K562 (cell line): Measurements from ENCODE around the gene MAGI1. TPM values are rescaled to one million over a fixed set of nuclear protein-coding genes. Genes with fewer than 3 reads are reported as not detected.

Experiments
- ATAC-seq: fragments of 200-7000 bp; cut with Tn5 transposase; 3 replicates; pipeline ENCODE4 v1.9.1; 2020; ENCODE audit warnings: moderate library complexity
- BruUV-seq: library from RNA; stranded (reverse); fragments of 400-500 nt; replicated peaks from 2 replicates; lab custom pipeline; 2021; lab: Mats Ljungman, UMichigan
- CTCF ChIA-PET: fragments of 300-600 bp; formaldehyde crosslinking; extraction: SDS; loops from one replicate; lab custom pipeline; 2021; ENCODE audit warnings: low intra/inter-chr PET ratio; lab: Yijun Ruan, JAX
- POLR2A ChIA-PET: fragments of 300-600, 350-650 bp; sonication (Branson Sonifier 250); formaldehyde crosslinking; extraction: SDS; loops from one replicate; lab custom pipeline; 2021; ENCODE audit warnings: antibody characterized with exemption, inconsistent platforms; lab: Yijun Ruan, JAX
- DNase-seq, 4 experiments: peaks; one replicate each; pipeline versions ENCODE4 v3.0.0 to v3.0.0-alpha.2; 2011 to 2018; ENCODE audit warnings: low spot score in 3 of 4, mixed read lengths in 3 of 4; ENCODE audit errors: extremely low read depth in 1 of 4
- FAIRE-seq: peaks from 2 replicates; lab custom pipeline; 2011; peaks lifted over from hg19 to GRCh38; lab: Jason Lieb, UNC
- H2AFZ ChIP-seq: 2 replicates; pipeline ENCODE4 v1.6.0; 2011; ENCODE audit warnings: low read depth, low read length, control low read depth, inconsistent platforms
- H3K27ac ChIP-seq: fragments of 200-600 bp; 3 replicates; pipeline ENCODE4 v1.8.0; 2011; ENCODE audit warnings: low read depth, mild to moderate bottlenecking, control low read depth, inconsistent platforms, low read length, moderate library complexity, mixed read lengths; ENCODE audit errors: extremely low read depth
- H3K27me3 ChIP-seq, 2 experiments: fragments of 300-600 bp in 1 of 2; 2 replicates in 1 of 2; 3 replicates in 1 of 2; pipeline versions ENCODE4 v1.6.0 to v1.8.0; 2011; ENCODE audit warnings: inconsistent platforms in 2 of 2, low read length in 2 of 2, mild to moderate bottlenecking in 1 of 2, mixed read lengths in 1 of 2, moderate library complexity in 1 of 2; ENCODE audit not compliant: control insufficient read depth in 2 of 2, insufficient read depth in 2 of 2
- H3K36me3 ChIP-seq: fragments of 300-600 bp; 3 replicates; pipeline ENCODE4 v1.8.0; 2011; ENCODE audit warnings: mild to moderate bottlenecking, low read length, inconsistent platforms; ENCODE audit not compliant: control insufficient read depth, insufficient read depth
- H3K4me1 ChIP-seq, 2 experiments: fragments of 200-600 bp in 1 of 2; replicated peaks in 1 of 2; 2 replicates in 1 of 2; 3 replicates in 1 of 2; pipeline versions ENCODE4 v1.5.1 to v1.8.0; 2011; ENCODE audit warnings: inconsistent platforms in 2 of 2, low read length in 2 of 2, mild to moderate bottlenecking in 1 of 2, mixed read lengths in 1 of 2, moderate library complexity in 1 of 2; ENCODE audit not compliant: control insufficient read depth in 2 of 2, insufficient read depth in 2 of 2
- H3K4me2 ChIP-seq: 2 replicates; pipeline ENCODE4 v1.6.1; 2011; ENCODE audit warnings: low read length, control low read depth, inconsistent platforms, mixed read lengths; ENCODE audit not compliant: insufficient read depth
- H3K4me3 ChIP-seq: fragments of 200-600 bp; sonication (generic), shearing (Covaris generic); 2 replicates; pipeline ENCODE4 v1.5.1; 2016; ENCODE audit warnings: control low read depth, inconsistent platforms
- H3K79me2 ChIP-seq: fragments of 200-600 bp; 3 replicates; pipeline ENCODE4 v1.8.0; 2011; ENCODE audit warnings: low read length, inconsistent platforms; ENCODE audit not compliant: control insufficient read depth, insufficient read depth
- H3K9ac ChIP-seq, 2 experiments: 2 replicates each; pipeline versions ENCODE4 v1.6.0 to v1.6.1; 2011; ENCODE audit warnings: low read depth in 2 of 2, low read length in 2 of 2, control low read depth in 1 of 2, inconsistent platforms in 1 of 2, mild to moderate bottlenecking in 1 of 2, mixed read lengths in 1 of 2; ENCODE audit not compliant: insufficient read depth in 1 of 2
- H3K9me1 ChIP-seq: one replicate; pipeline ENCODE4 v1.6.0; 2011; ENCODE audit warnings: inconsistent platforms, mild to moderate bottlenecking, low read length, moderate library complexity; ENCODE audit not compliant: control insufficient read depth, insufficient read depth
- H3K9me3 ChIP-seq: replicated peaks from 2 replicates; pipeline ENCODE4 v1.5.1; 2011; ENCODE audit warnings: low read depth, low read length, inconsistent platforms; ENCODE audit not compliant: control insufficient read depth, insufficient read depth
- H4K20me1 ChIP-seq: replicated peaks from 2 replicates; pipeline ENCODE4 v1.6.1; 2011; ENCODE audit warnings: low read length, inconsistent platforms, mixed read lengths; ENCODE audit not compliant: control insufficient read depth, insufficient read depth
- BRCA1 ChIP-seq, 2 experiments: fragments of 450-650 bp in 1 of 2; sonication (generic) in 1 of 2; formaldehyde crosslinking in 1 of 2; IDR thresholded peaks; 2 replicates each; pipeline versions ENCODE4 v1.5.0 to v1.6.1; 2017 to 2020; ENCODE audit warnings: mild to moderate bottlenecking in 1 of 2, missing genetic modification reagents in 1 of 2
- BRD4 ChIP-seq: fragments of 200-600 bp; sonication (generic); IDR thresholded peaks from 2 replicates; pipeline ENCODE4 v1.6.1; 2017; ENCODE audit warnings: inconsistent platforms
- CBFA2T3 ChIP-seq: fragments of 450-650 bp; IDR thresholded peaks from 2 replicates; pipeline ENCODE4 v1.6.1; 2017
- GATAD2A ChIP-seq: fragments of 450-650 bp; IDR thresholded peaks from 2 replicates; pipeline ENCODE4 v1.6.1; 2017
- HIVEP1 ChIP-seq: fragments of 250-450 bp; sonication (Bioruptor Pico); IDR thresholded peaks from 2 replicates; pipeline ENCODE4 v1.4.0; 2020; ENCODE audit warnings: mild to moderate bottlenecking
- MCM7 ChIP-seq, 2 experiments: fragments of 450-650 bp; IDR thresholded peaks; 2 replicates each; pipeline ENCODE4 v1.6.1; 2016 to 2018
- MYNN ChIP-seq, 2 experiments: sonication (generic); formaldehyde crosslinking in 1 of 2; IDR thresholded peaks; 2 replicates each; pipeline versions ENCODE4 v1.5.0 to v1.6.1; 2016 to 2020; ENCODE audit warnings: antibody characterized with exemption in 1 of 2, missing genetic modification reagents in 1 of 2
- NONO ChIP-seq, 2 experiments: fragments of 200-400 bp in 1 of 2; fragments of 450-650 bp in 1 of 2; formaldehyde crosslinking in 1 of 2; IDR thresholded peaks; 2 replicates each; pipeline ENCODE4 v1.6.1; 2017; ENCODE audit warnings: low read depth in 2 of 2, mild to moderate bottlenecking in 2 of 2, moderate library complexity in 2 of 2, low read length in 1 of 2
- PHF21A ChIP-seq: fragments of 450-650 bp; IDR thresholded peaks from 2 replicates; pipeline ENCODE4 v1.6.1; 2017; ENCODE audit warnings: low read depth, borderline replicate concordance
- RAD21 ChIP-seq, 2 experiments: fragments of 250-450 bp in 1 of 2; fragments of 450-650 bp in 1 of 2; sonication (Bioruptor Pico) in 1 of 2; formaldehyde crosslinking in 1 of 2; IDR thresholded peaks in 1 of 2; conservative IDR thresholded peaks in 1 of 2; 2 replicates each; pipeline versions ENCODE4 v1.4.0 to v1.8.0; 2020 to 2022; ENCODE audit warnings: mild to moderate bottlenecking in 2 of 2, moderate library complexity in 1 of 2
- SMARCE1 ChIP-seq: fragments of 450-650 bp; IDR thresholded peaks from 2 replicates; pipeline ENCODE4 v1.7.1; 2016; ENCODE audit warnings: mild to moderate bottlenecking
- ZBTB7A ChIP-seq: IDR thresholded peaks from 2 replicates; pipeline ENCODE4 v1.6.1; 2011; ENCODE audit warnings: low read depth, mild to moderate bottlenecking, low read length, moderate library complexity, borderline replicate concordance; ENCODE audit not compliant: control insufficient read depth
- ZKSCAN3 ChIP-seq: fragments of 250-450 bp; sonication (Bioruptor Pico); IDR thresholded peaks from 2 replicates; pipeline ENCODE4 v1.4.0; 2020
- ZNF277 ChIP-seq: fragments of 250-450 bp; sonication (Bioruptor Pico); IDR thresholded peaks from 2 replicates; pipeline ENCODE4 v1.8.0; 2022; ENCODE audit warnings: inconsistent platforms, mild to moderate bottlenecking, moderate library complexity, borderline replicate concordance
- WGBS: fragments of 100-300 bp; shearing (Covaris generic); methylation state at CpG from one replicate; pipeline ENCODE4 v1.1.6; 2016; ENCODE audit warnings: low coverage, mixed read lengths; ENCODE audit not compliant: insufficient coverage; ENCODE audit errors: missing lambda C conversion rate; 5-methylcytosine and 5-hydroxymethylcytosine counted together
- in situ Hi-C: fragments of 300-500 bp; cut with MboI; formaldehyde crosslinking; loops from 4 replicates; pipeline ENCODE4 v1.15.0; 2018; ENCODE audit warnings: inconsistent platforms, mixed read lengths
- intact Hi-C: fragments of 100-400 bp; cut with micrococcal nuclease; formaldehyde crosslinking; loops from 2 replicates; pipeline ENCODE4 v1.14.2; 2022
- polyA plus RNA-seq, 8 experiments: library from polyadenylated mRNA; depleted of rRNA in 4 of 8; stranded (reverse) in 5 of 8; unstranded in 3 of 8; fragments of >200 nt; fragmentation: Nextera tagmentation in 2 of 8; fragmentation: Illumina TruSeq in 1 of 8; extraction: Ambion mirVana in 2 of 8; extraction: Trizol in 1 of 8; gene quantifications; 2 replicates each; pipeline versions ENCODE4 v1.2.1 to v1.2.3, GENCODE V29; 2011 to 2014; ENCODE audit warnings: inconsistent platforms in 1 of 8, missing spikeins in 1 of 8
- total RNA-seq, 7 experiments: library from RNA; depleted of rRNA in 6 of 7; stranded (reverse); fragments of >200 nt in 6 of 7; fragmentation: Illumina TruSeq in 2 of 7; extraction: Trizol in 2 of 7; gene quantifications; 2 replicates each; pipeline versions ENCODE4 v1.2.1 to v1.2.3, GENCODE V29; 2011 to 2021; ENCODE audit warnings: low replicate concordance in 1 of 7
- TF ChIP-seq, protein P1 (sequence below): fragments of 250-450 bp; sonication (Bioruptor Pico); IDR thresholded peaks from 2 replicates; pipeline ENCODE4 v1.8.0; 2021; ENCODE audit warnings: moderate library complexity, mild to moderate bottlenecking, inconsistent platforms
- TF ChIP-seq, protein P2 (sequence below): fragments of 250-450 bp; sonication (Bioruptor Pico); IDR thresholded peaks from 2 replicates; pipeline ENCODE4 v1.4.0; 2020; ENCODE audit warnings: mild to moderate bottlenecking, moderate library complexity

MAGI1 gene
- total and polyA plus RNA-seq, 9 of the 15 experiments (the other 6 are each of a cell fraction or from before 2014, with no cell fraction given): 7.8 to 59.4 (median 43.2) TPM

DNA sequence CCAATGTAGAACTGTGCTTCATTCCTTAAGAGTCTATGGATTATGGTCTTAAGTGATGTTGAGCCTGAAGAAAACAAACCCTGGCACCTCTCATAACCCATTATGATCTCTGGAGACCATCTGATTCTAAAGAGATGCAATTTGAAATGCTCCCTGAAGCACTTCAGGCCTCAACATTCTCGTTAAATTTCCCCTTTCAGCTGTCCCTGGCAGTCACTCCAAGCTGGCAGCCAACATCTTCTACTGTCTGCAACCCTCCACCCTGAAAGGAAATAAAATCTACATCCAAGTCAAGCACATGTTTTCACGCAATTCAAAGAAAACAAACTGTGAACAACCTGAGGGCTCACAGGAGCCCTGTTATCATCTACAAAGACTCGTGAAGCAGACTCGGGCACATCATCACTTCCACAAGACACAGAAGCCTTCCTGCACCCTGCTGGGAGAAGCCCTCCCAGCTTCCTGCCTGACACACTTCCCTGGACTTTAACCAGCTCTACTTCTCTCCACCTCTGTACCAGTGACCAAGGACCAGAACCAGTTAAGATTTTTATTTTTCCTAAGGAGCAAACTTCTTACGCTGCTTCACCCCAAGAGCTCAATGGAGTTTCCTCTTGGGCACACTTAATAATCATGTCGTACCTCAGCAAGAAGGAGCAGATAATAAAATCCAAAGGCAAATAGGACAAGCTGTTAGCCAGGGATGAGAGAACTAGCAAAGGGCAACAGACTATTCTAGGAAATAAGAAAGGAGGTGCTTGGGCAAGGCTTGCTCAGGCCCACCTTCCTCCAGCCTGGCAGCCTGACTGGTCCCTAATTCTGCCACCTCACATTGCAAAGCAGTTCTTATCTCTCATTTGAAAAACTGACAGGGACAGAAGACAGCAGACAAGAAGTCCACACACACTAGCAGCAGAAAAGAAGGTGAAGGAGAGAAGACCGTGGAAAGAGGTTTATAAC is 67.1 kb downstream of the MAGI1 start (continued):
- no peak for TF ChIP-seq NONO (IDR thresholded peaks at IDR 0.05; ENCODE audit: low read depth in 2 of 2, low read length in 1 of 2)
- TF ChIP-seq, protein P1, sequence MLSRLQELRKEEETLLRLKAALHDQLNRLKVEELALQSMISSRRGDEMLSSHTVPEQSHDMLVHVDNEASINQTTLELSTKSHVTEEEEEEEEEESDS: no peak
- no peak for TF ChIP-seq ZKSCAN3 (CRISPR knock-in tag)
- TF ChIP-seq RAD21 (CRISPR knock-in tag; conservative IDR thresholded peaks at IDR 0.05 in 1 of 2, IDR thresholded peaks at IDR 0.05 in 1 of 2): no peak
- no peak for TF ChIP-seq BRCA1 (IDR thresholded peaks at IDR 0.05)
- TF ChIP-seq BRCA1 (CRISPR knock-in tag; IDR thresholded peaks at IDR 0.05): no peak
- TF ChIP-seq PHF21A: no peak

- ChIA-PET POLR2A (interaction anchor here (0.6 kb wide), 1 partner anchor 43 kb away, joined by 3 read pairs; no protein-coding TSS in a partner anchor), CTCF (no interaction called here)
- H3K4me1 ChIP-seq: no peaks in the 10 kb centered on the region
- H2AFZ ChIP-seq: no peak overlapping the region
- H3K79me2 ChIP-seq: no peaks in the 10 kb centered on the region
- intact Hi-C loops: no loop called here
- H4K20me1 ChIP-seq: no peaks in the 10 kb centered on the region
- in situ Hi-C loops: no loop called here
- no peaks in the 10 kb centered on the region for H3K9me1 ChIP-seq
- H3K9ac ChIP-seq: no peak overlapping the region
- H3K27ac ChIP-seq: no peak overlapping the region
- DNase-seq (no peak), ATAC-seq (no peak), FAIRE-seq (no peak)
- H3K27me3 ChIP-seq: no peaks in the 10 kb centered on the region
- H3K4me2 ChIP-seq: no peak overlapping the region
- H3K9me3 ChIP-seq: no peaks in the 10 kb centered on the region
- BruUV-seq: no TSS peak
- H3K36me3 ChIP-seq: no peaks in the 10 kb centered on the region
- 2% methylated on average over 3 of the region's 5 CpGs for WGBS
- no peak overlapping the region for H3K4me3 ChIP-seq
- TF ChIP-seq CBFA2T3 (no peak), MYNN (IDR thresholded peaks at IDR 0.05) (no peak), MYNN (CRISPR knock-in tag; IDR thresholded peaks at IDR 0.05) (no peak), MCM7 (IDR thresholded peaks at IDR 0.05) (no peak), ZBTB7A (no peak), SMARCE1 (no peak), GATAD2A (no peak), ZNF277 (CRISPR knock-in tag) (no peak), BRD4 (no peak), HIVEP1 (CRISPR knock-in tag) (no peak)
- TF ChIP-seq, protein P2, sequence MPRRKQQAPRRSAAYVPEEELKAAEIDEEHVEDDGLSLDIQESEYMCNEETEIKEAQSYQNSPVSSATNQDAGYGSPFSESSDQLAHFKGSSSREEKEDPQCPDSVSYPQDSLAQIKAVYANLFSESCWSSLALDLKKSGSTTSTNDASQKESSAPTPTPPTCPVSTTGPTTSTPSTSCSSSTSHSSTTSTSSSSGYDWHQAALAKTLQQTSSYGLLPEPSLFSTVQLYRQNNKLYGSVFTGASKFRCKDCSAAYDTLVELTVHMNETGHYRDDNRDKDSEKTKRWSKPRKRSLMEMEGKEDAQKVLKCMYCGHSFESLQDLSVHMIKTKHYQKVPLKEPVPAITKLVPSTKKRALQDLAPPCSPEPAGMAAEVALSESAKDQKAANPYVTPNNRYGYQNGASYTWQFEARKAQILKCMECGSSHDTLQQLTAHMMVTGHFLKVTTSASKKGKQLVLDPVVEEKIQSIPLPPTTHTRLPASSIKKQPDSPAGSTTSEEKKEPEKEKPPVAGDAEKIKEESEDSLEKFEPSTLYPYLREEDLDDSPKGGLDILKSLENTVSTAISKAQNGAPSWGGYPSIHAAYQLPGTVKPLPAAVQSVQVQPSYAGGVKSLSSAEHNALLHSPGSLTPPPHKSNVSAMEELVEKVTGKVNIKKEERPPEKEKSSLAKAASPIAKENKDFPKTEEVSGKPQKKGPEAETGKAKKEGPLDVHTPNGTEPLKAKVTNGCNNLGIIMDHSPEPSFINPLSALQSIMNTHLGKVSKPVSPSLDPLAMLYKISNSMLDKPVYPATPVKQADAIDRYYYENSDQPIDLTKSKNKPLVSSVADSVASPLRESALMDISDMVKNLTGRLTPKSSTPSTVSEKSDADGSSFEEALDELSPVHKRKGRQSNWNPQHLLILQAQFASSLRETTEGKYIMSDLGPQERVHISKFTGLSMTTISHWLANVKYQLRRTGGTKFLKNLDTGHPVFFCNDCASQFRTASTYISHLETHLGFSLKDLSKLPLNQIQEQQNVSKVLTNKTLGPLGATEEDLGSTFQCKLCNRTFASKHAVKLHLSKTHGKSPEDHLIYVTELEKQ (CRISPR knock-in tag): no peak
Observed at GRCh38 chr3:65968996-65969395, 69.7 kb downstream of the MAGI1 start.
